Small intestine (tissue), 7 donors: ENCODE results near the gene DIRAS2. TPM values are rescaled to one million over a fixed set of nuclear protein-coding genes. Genes with fewer than 3 reads are reported as not detected.
"Not testable (repeated sequence)": the region's sequence is repeated elsewhere in the genome, so short reads cannot be mapped to it uniquely, and the experiment has no call there.

Experiments used
- DNase-seq, 2 donors: peaks; one replicate each; pipeline versions ENCODE4 v3.0.0 to v3.0.0-alpha.2; 2013
- FAIRE-seq: peaks from 2 replicates; lab custom pipeline; 2012; peaks lifted over from hg19 to GRCh38; lab: Jason Lieb, UNC
- H3K27ac ChIP-seq, 3 donors: one replicate each; pipeline ENCODE4 v1.5.1; 2013; ENCODE audit warnings: low read length in 2 of 3, mild to moderate bottlenecking in 2 of 3, control low read depth in 1 of 3, inconsistent platforms in 1 of 3, low read depth in 1 of 3, moderate library complexity in 1 of 3
- H3K27me3 ChIP-seq, 3 donors: one replicate each; pipeline ENCODE4 v1.6.1; 2013; ENCODE audit warnings: low read length in 3 of 3, inconsistent platforms in 1 of 3; ENCODE audit not compliant: control insufficient read depth in 3 of 3, insufficient read depth in 3 of 3
- H3K36me3 ChIP-seq, 3 donors: one replicate each; pipeline ENCODE4 v1.6.1; 2013; ENCODE audit warnings: low read length in 3 of 3, inconsistent platforms in 1 of 3, low read depth in 1 of 3, mild to moderate bottlenecking in 1 of 3, moderate library complexity in 1 of 3; ENCODE audit not compliant: control insufficient read depth in 3 of 3, insufficient read depth in 2 of 3
- H3K4me1 ChIP-seq, 3 donors: one replicate each; pipeline ENCODE4 v1.6.1; 2013; ENCODE audit warnings: low read length in 2 of 3, inconsistent platforms in 1 of 3, low read depth in 1 of 3, mild to moderate bottlenecking in 1 of 3, moderate library complexity in 1 of 3; ENCODE audit not compliant: control insufficient read depth in 3 of 3, insufficient read depth in 2 of 3
- H3K4me3 ChIP-seq, 3 donors: one replicate each; pipeline ENCODE4 v1.5.1; 2013; ENCODE audit warnings: low read length in 3 of 3, control low read depth in 1 of 3, inconsistent platforms in 1 of 3, low read depth in 1 of 3, mild to moderate bottlenecking in 1 of 3, moderate library complexity in 1 of 3
- H3K9me3 ChIP-seq, 2 donors: one replicate each; pipeline ENCODE4 v1.6.1; 2013; ENCODE audit warnings: low read depth in 1 of 2, low read length in 1 of 2; ENCODE audit not compliant: control insufficient read depth in 2 of 2, insufficient read depth in 1 of 2
- WGBS, 3 donors: extraction: QIAGEN DNeasy Blood & Tissue Kit; methylation state at CpG; one replicate each; pipeline ENCODE4 v1.1.7; 2013; 5-methylcytosine and 5-hydroxymethylcytosine counted together
- polyA plus RNA-seq, 4 donors: library from polyadenylated mRNA; stranded (reverse) in 3 of 4; unstranded in 1 of 4; fragments of 200-250 nt in 3 of 4; fragments of 120-200 nt in 1 of 4; gene quantifications; one replicate each; pipeline versions ENCODE4 v1.2.1 to v1.2.3, GENCODE V29; 2013
- donor health status: healthy with polysubstance abuse.
- donor health status: control.
- donor health status: control.
- donor health status: Bipolar disorder and iron deficiency.
- donor health status: healthy.

The DIRAS2 gene
- polyA plus RNA-seq, 4 donors, result 0.34 to 2.8 (median 0.74) TPM

GRCh38 chr9:90658181-90658580, 15.6 kb upstream of the DIRAS2 start:
- DNase-seq (no peak), FAIRE-seq (no peak)
- Histone ChIP-seq H3K4me1 (no peaks in the 10 kb centered on the region), H3K27me3 (peaks cover 0 to under 1% (median 0%) of the 10 kb centered on the region in 3 donors), H3K9me3 (no peaks in the 10 kb centered on the region), H3K4me3 (no peak overlapping the region), H3K36me3 (no peaks in the 10 kb centered on the region), H3K27ac (no peak overlapping the region)
- 48 to 61% (median 51%) methylated on average over 3 of the region's 3 CpGs for WGBS, 3 donors

GRCh38 chr9:90656876-90657275, 14.3 kb upstream of the DIRAS2 start:
- not testable (repeated sequence) for H3K9me3 ChIP-seq, H3K4me3 ChIP-seq, H3K36me3 ChIP-seq, H3K27me3 ChIP-seq, FAIRE-seq, DNase-seq, H3K4me1 ChIP-seq, H3K27ac ChIP-seq
- 88 to 97% (median 93%) methylated on average over 6 of the region's 6 CpGs for WGBS, 3 donors

- Histone ChIP-seq H3K36me3 (no peaks in the 10 kb centered on the region), H3K9me3 (peaks cover 0 to 6% of the 10 kb centered on the region in 2 donors), H3K27ac (no peak overlapping the region), H3K4me3 (no peak overlapping the region), H3K4me1 (no peaks in the 10 kb centered on the region), H3K27me3 (peaks cover 0 to 4% (median 0%) of the 10 kb centered on the region in 3 donors)
- 80 to 89% (median 86%) methylated on average over 1 of the region's 1 CpG for WGBS, 3 donors
- no peak for DNase-seq
- FAIRE-seq, result no peak
These were observed 8.6 kb upstream of the DIRAS2 start for GRCh38 chr9:90651246-90651645.

- H3K9me3 ChIP-seq, result peaks cover 0 to 6% of the 10 kb centered on the region in 2 donors
- no peak overlapping the region for H3K27ac ChIP-seq
- peaks cover 0 to 3% (median 0%) of the 10 kb centered on the region in 3 donors for H3K27me3 ChIP-seq
- 75 to 90% (median 76%) methylated on average over 2 of the region's 2 CpGs for WGBS, 3 donors
- H3K4me3 ChIP-seq, result no peak overlapping the region
- no peak for DNase-seq
- no peak for FAIRE-seq
- peaks cover 0 to 2% (median 0%) of the 10 kb centered on the region in 3 donors for H3K4me1 ChIP-seq
- H3K36me3 ChIP-seq, result no peaks in the 10 kb centered on the region
These were observed 5.2 kb upstream of the DIRAS2 start for GRCh38 chr9:90647843-90648242.

- Histone ChIP-seq H3K4me3 (no peak overlapping the region), H3K36me3 (no peaks in the 10 kb centered on the region), H3K4me1 (peaks cover 0 to 5% (median 0%) of the 10 kb centered on the region in 3 donors), H3K27me3 (peaks cover 0 to 15% (median 10%) of the 10 kb centered on the region in 3 donors), H3K9me3 (peaks cover 0 to 6% of the 10 kb centered on the region in 2 donors), H3K27ac (no peak overlapping the region)
- FAIRE-seq (no peak), DNase-seq (peak in 1 of 2 donors; percentile 11)
- WGBS, 3 donors, result 85 to 93% (median 86%) methylated on average over 1 of the region's 1 CpG
These were observed 3.1 kb upstream of the DIRAS2 start for GRCh38 chr9:90645721-90646120.

GRCh38 chr9:90641884-90642487, 638 bp downstream of the DIRAS2 start:
- peak overlapping the region in 1 of 3 donors; percentile 28 for H3K27ac ChIP-seq
- DNase-seq, result peak; percentile 3 to 22
- peaks cover 0 to 15% (median 10%) of the 10 kb centered on the region in 3 donors for H3K27me3 ChIP-seq
- H3K4me3 ChIP-seq, result peak overlapping the region in 2 of 3 donors; percentile 50 to 56
- 14 to 26% (median 18%) methylated on average over 10 of the region's 10 CpGs for WGBS, 3 donors
- no peaks in the 10 kb centered on the region for H3K9me3 ChIP-seq
- H3K36me3 ChIP-seq, result no peaks in the 10 kb centered on the region
- FAIRE-seq, result no peak
- H3K4me1 ChIP-seq, result peaks cover 0 to 5% (median 0%) of the 10 kb centered on the region in 3 donors

GRCh38 chr9:90641086-90641485, 1.5 kb downstream of the DIRAS2 start:
- H3K36me3 ChIP-seq, result no peaks in the 10 kb centered on the region
- H3K27me3 ChIP-seq, result peaks cover 0 to 15% (median 7%) of the 10 kb centered on the region in 3 donors
- H3K9me3 ChIP-seq, result no peaks in the 10 kb centered on the region
- H3K4me3 ChIP-seq, result no peak overlapping the region
- H3K27ac ChIP-seq, result no peak overlapping the region
- FAIRE-seq (no peak), DNase-seq (no peak)
- WGBS, 3 donors, result 68 to 85% (median 68%) methylated on average over 2 of the region's 2 CpGs
- H3K4me1 ChIP-seq, result peaks cover 0 to 5% (median 0%) of the 10 kb centered on the region in 3 donors

GRCh38 chr9:90640361-90640760, 2.3 kb downstream of the DIRAS2 start:
- H3K4me1 ChIP-seq, result peaks cover 0 to 5% (median 0%) of the 10 kb centered on the region in 3 donors
- no peak overlapping the region for H3K4me3 ChIP-seq
- DNase-seq (no peak), FAIRE-seq (no peak)
- peaks cover 0 to 15% (median 7%) of the 10 kb centered on the region in 3 donors for H3K27me3 ChIP-seq
- no peak overlapping the region for H3K27ac ChIP-seq
- 76 to 84% (median 80%) methylated on average over 2 of the region's 2 CpGs for WGBS, 3 donors
- no peaks in the 10 kb centered on the region for H3K36me3 ChIP-seq
- H3K9me3 ChIP-seq, result no peaks in the 10 kb centered on the region
